GM06990 (cell line): ENCODE data around the gene CDCA5.

Experiments
- DNase-seq: peaks from one replicate; pipeline ENCODE4 v3.0.0-alpha.2; 2011; ENCODE audit not compliant: insufficient read length; ENCODE audit errors: extremely low read depth
- H3K27me3 ChIP-seq: replicated peaks from 2 replicates; pipeline ENCODE4 v1.6.0; 2011; ENCODE audit warnings: low read length; ENCODE audit not compliant: control insufficient read depth, insufficient read depth
- H3K36me3 ChIP-seq: 2 replicates; pipeline ENCODE4 v1.5.1; 2011; ENCODE audit warnings: low read length; ENCODE audit not compliant: control insufficient read depth, insufficient read depth
- H3K4me3 ChIP-seq: replicated peaks from 2 replicates; pipeline ENCODE4 v1.5.1; 2011; ENCODE audit warnings: low read depth, mild to moderate bottlenecking, control low read depth, low read length
- CTCF ChIP-seq: IDR thresholded peaks from 2 replicates; pipeline ENCODE4 v1.5.1; 2011; ENCODE audit warnings: low read length, control low read depth, mild to moderate bottlenecking, inconsistent platforms; ENCODE audit not compliant: insufficient read depth, poor library complexity, severe bottlenecking

The CDCA5 gene

GRCh38 chr11:65043881-65044501, 39.8 kb downstream of the CDCA5 start:
- Histone ChIP-seq H3K27me3 (no peaks in the 10 kb centered on the region), H3K4me3 (no peak overlapping the region), H3K36me3 (peaks cover 9% of the 10 kb centered on the region)
- TF ChIP-seq CTCF = no peak
- DNase-seq = no peak

- no peak for DNase-seq
- Histone ChIP-seq H3K36me3 (peaks cover 13% of the 10 kb centered on the region), H3K4me3 (no peak overlapping the region), H3K27me3 (no peaks in the 10 kb centered on the region)
- TF ChIP-seq CTCF = no peak
Observed at GRCh38 chr11:65042891-65043290, 40.9 kb downstream of the CDCA5 start.

- H3K36me3 ChIP-seq = peaks cover 13% of the 10 kb centered on the region
- peak within 1 kb of the TSS; percentile 76 for H3K4me3 ChIP-seq
- H3K27me3 ChIP-seq = no peaks in the 10 kb centered on the region
- peak; percentile 96 for DNase-seq
- TF ChIP-seq CTCF = no peak
Observed at GRCh38 chr11:65040847-65041622, 42.8 kb downstream of the CDCA5 start, which contains the start of gene SAC3D1. Gene SAC3D1, plus strand, starts transcription at chr11:65041210. Its CDS starts 83 bp downstream, at chr11:65041293.

GRCh38 chr11:65040520-65040846, 43.4 kb downstream of the CDCA5 start:
- DNase-seq = no peak
- TF ChIP-seq CTCF = no peak
- peaks cover 14% of the 10 kb centered on the region for H3K36me3 ChIP-seq
- H3K4me3 ChIP-seq = peak overlapping the region; percentile 76
- no peaks in the 10 kb centered on the region for H3K27me3 ChIP-seq

- Histone ChIP-seq H3K27me3 (no peaks in the 10 kb centered on the region), H3K36me3 (peaks cover 11% of the 10 kb centered on the region), H3K4me3 (no peak overlapping the region)
- no peak for TF ChIP-seq CTCF
- DNase-seq = no peak
Observed at GRCh38 chr11:65036931-65037330, 46.9 kb downstream of the CDCA5 start.
